H1 (cell line): ENCODE results near the gene ABCA9.

Experiments used
- BRCA1 ChIP-seq: IDR thresholded peaks from 2 replicates; pipeline ENCODE4 v1.6.1; 2012; ENCODE audit warnings: low read depth, low read length, improper control_type of control experiment
- CBX8 ChIP-seq: fragments of 300-800, 300-1000 bp; sonication (generic); IDR thresholded peaks from 2 replicates; pipeline ENCODE4 v1.7.1; 2016; ENCODE audit warnings: low read depth, low read length, borderline replicate concordance
- CHD2 ChIP-seq: IDR thresholded peaks from 2 replicates; pipeline ENCODE4 v1.6.1; 2012; ENCODE audit warnings: low read length, improper control_type of control experiment
- CTCF ChIP-seq, 3 experiments: IDR thresholded peaks; 1 replicate in 2 of 3; 2 replicates in 1 of 3; pipeline versions ENCODE4 v1.5.1 to v1.6.1; 2011; ENCODE audit warnings: low read length in 3 of 3, mild to moderate bottlenecking in 3 of 3, inconsistent platforms in 2 of 3, low read depth in 1 of 3, moderate library complexity in 1 of 3; ENCODE audit not compliant: insufficient read depth in 1 of 3; ENCODE audit errors: control extremely low read depth in 1 of 3
- EP300 ChIP-seq, 2 experiments: IDR thresholded peaks; 1 replicate in 1 of 2; 2 replicates in 1 of 2; pipeline ENCODE4 v1.6.1; 2011 to 2012; ENCODE audit warnings: low read depth in 2 of 2, low read length in 2 of 2, mild to moderate bottlenecking in 2 of 2, borderline replicate concordance in 1 of 2, inconsistent platforms in 1 of 2, moderate library complexity in 1 of 2
- EZH2 ChIP-seq: fragments of 200-600 bp; sonication (generic); IDR thresholded peaks from 2 replicates; pipeline ENCODE4 v1.7.1; 2012; ENCODE audit warnings: low read depth, mild to moderate bottlenecking, moderate library complexity, low read length, inconsistent platforms; ENCODE audit not compliant: severe bottlenecking
- POLR2A ChIP-seq, 2 experiments: IDR thresholded peaks; 1 replicate in 1 of 2; 2 replicates in 1 of 2; pipeline ENCODE4 v1.6.1; 2011; ENCODE audit warnings: low read depth in 2 of 2, low read length in 2 of 2, mild to moderate bottlenecking in 2 of 2; ENCODE audit errors: control extremely low read depth in 1 of 2
- POLR2AphosphoS5 ChIP-seq: IDR thresholded peaks from 2 replicates; pipeline ENCODE4 v1.6.1; 2011; ENCODE audit warnings: low read depth, low read length
- RFX5 ChIP-seq: IDR thresholded peaks from 2 replicates; pipeline ENCODE4 v1.6.1; 2011; ENCODE audit warnings: low read depth, low read length, improper control_type of control experiment, borderline replicate concordance
- RXRA ChIP-seq: IDR thresholded peaks from 2 replicates; pipeline ENCODE4 v1.6.1; 2011; ENCODE audit warnings: low read depth, mild to moderate bottlenecking, low read length, moderate library complexity; ENCODE audit not compliant: insufficient read depth
- SIN3A ChIP-seq, 2 experiments: IDR thresholded peaks in 1 of 2; conservative IDR thresholded peaks in 1 of 2; 2 replicates each; pipeline ENCODE4 v1.6.1; 2011 to 2012; ENCODE audit warnings: low read length in 2 of 2, improper control_type of control experiment in 1 of 2, low read depth in 1 of 2, mild to moderate bottlenecking in 1 of 2
- USF2 ChIP-seq: IDR thresholded peaks from 2 replicates; pipeline ENCODE4 v1.6.1; 2011; ENCODE audit warnings: low read length, improper control_type of control experiment

DNA sequence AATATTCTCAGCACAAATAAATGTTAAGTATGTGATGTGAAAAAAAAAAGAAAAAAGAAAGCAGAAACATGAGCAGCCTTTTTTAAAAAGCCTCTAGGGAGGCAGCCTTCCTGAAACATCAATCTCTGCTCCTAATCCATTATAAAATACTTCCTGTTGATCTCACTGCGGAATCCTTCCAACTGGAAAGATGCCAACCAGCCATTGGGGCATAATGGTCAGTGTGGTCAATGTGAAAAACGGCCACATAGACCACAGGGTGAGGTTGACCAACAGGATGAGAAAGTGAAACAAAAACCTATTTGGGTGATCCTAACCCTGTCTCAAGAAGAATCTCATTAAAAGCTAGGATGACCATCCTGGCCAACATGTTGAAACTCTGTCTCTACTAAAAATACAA is 79.4 kb downstream of the ABCA9 start:
- no peak for TF ChIP-seq USF2
- TF ChIP-seq EZH2: no peak
- TF ChIP-seq CTCF (IDR thresholded peaks at IDR 0.05; ENCODE audit: control extremely low read depth in 1 of 3, insufficient read depth in 1 of 3, low read depth in 1 of 3, low read length in 3 of 3): no peak
- TF ChIP-seq SIN3A (conservative IDR thresholded peaks at IDR 0.05 in 1 of 2, IDR thresholded peaks at IDR 0.05 in 1 of 2; ENCODE audit: low read depth in 1 of 2, low read length in 2 of 2): no peak
- no peak for TF ChIP-seq POLR2AphosphoS5
- TF ChIP-seq CHD2: no peak
- TF ChIP-seq RXRA: no peak
- no peak for TF ChIP-seq CBX8
- no peak for TF ChIP-seq POLR2A (IDR thresholded peaks at IDR 0.05; ENCODE audit: control extremely low read depth in 1 of 2, low read depth in 2 of 2, low read length in 2 of 2)
- no peak for TF ChIP-seq BRCA1
- TF ChIP-seq RFX5: no peak
- TF ChIP-seq EP300 (IDR thresholded peaks at IDR 0.05; ENCODE audit: borderline replicate concordance in 1 of 2, low read depth in 2 of 2, low read length in 2 of 2): no peak
